Fibroblast of pulmonary artery (primary cell): Measurements from ENCODE around the gene TXNDC12.
A peak's percentile ranks its signal among the peaks of the same experiment; 100 is the strongest.
"Not testable (repeated sequence)": the region's sequence is repeated elsewhere in the genome, so short reads cannot be mapped to it uniquely, and the experiment has no call there.

Experiments used
- DNase-seq: peaks from one replicate; pipeline ENCODE4 v3.0.0-alpha.2; 2010; ENCODE audit warnings: low read depth
- H3K4me3 ChIP-seq: replicated peaks from 2 replicates; pipeline ENCODE4 v1.5.1; 2011; ENCODE audit warnings: low read depth, mild to moderate bottlenecking, control low read depth, low read length, moderate library complexity
- CTCF ChIP-seq: IDR thresholded peaks from 2 replicates; pipeline ENCODE4 v1.5.1; 2011; ENCODE audit warnings: mild to moderate bottlenecking, control low read depth, low read length, inconsistent platforms; ENCODE audit errors: missing control alignments

Gene TXNDC12

GRCh38 chr1:52032785-52033131, 22.2 kb downstream of the TXNDC12 start:
- peak overlapping the region; percentile 91 for H3K4me3 ChIP-seq
- peak; percentile 63 for DNase-seq
- TF ChIP-seq CTCF: no peak

- no peak for DNase-seq
- TF ChIP-seq CTCF: no peak
- peak overlapping the region; percentile 91 for H3K4me3 ChIP-seq
Observed at GRCh38 chr1:52032124-52032784, 22.7 kb downstream of the TXNDC12 start.

GRCh38 chr1:52028839-52029238, 26.2 kb downstream of the TXNDC12 start:
- not testable (repeated sequence) for DNase-seq, H3K4me3 ChIP-seq

GRCh38 chr1:52028328-52028727, 26.7 kb downstream of the TXNDC12 start:
- no peak for DNase-seq
- no peak overlapping the region for H3K4me3 ChIP-seq
- TF ChIP-seq CTCF: no peak

- TF ChIP-seq CTCF: no peak
Observed at GRCh38 chr1:52026278-52026677, 28.7 kb downstream of the TXNDC12 start.

GRCh38 chr1:52022133-52022532, 32.9 kb downstream of the TXNDC12 start:
- no peak for TF ChIP-seq CTCF
- H3K4me3 ChIP-seq: no peak overlapping the region
- DNase-seq: peak; percentile 61

More at GRCh38 chr1:52026278-52026677, 28.7 kb downstream of the TXNDC12 start:
- no peak overlapping the region for H3K4me3 ChIP-seq
- DNase-seq: no peak

GRCh38 chr1:52008071-52008809, 46.8 kb downstream of the TXNDC12 start:
- no peak for DNase-seq
- no peak for TF ChIP-seq CTCF
- no peak overlapping the region for H3K4me3 ChIP-seq
